A549 (cell line): ENCODE results near the gene ANO7.

Experiments used
- CEBPB ChIP-seq, 2 experiments: fragments of >200 bp in 1 of 2; sonication (Bioruptor Twin) in 1 of 2; formaldehyde crosslinking in 1 of 2; IDR thresholded peaks; 2 replicates each; pipeline ENCODE4 v1.6.1; 2012 to 2016
- POLR2A ChIP-seq: IDR thresholded peaks from 2 replicates; pipeline ENCODE4 v1.6.1; 2012; ENCODE audit warnings: mild to moderate bottlenecking, low read length
- SMC3 ChIP-seq: fragments of >200 bp; sonication (Bioruptor Twin); formaldehyde crosslinking; IDR thresholded peaks from 3 replicates; pipeline ENCODE4 v1.6.1; 2018; ENCODE audit warnings: inconsistent platforms
- TP53 ChIP-seq: fragments of 250-450 bp; sonication (Bioruptor Pico); IDR thresholded peaks from 2 replicates; pipeline ENCODE4 v1.5.0; 2021; ENCODE audit warnings: mild to moderate bottlenecking, moderate library complexity
- TF ChIP-seq, protein P1 (sequence below): fragments of >200 bp; sonication (Bioruptor Twin); formaldehyde crosslinking; IDR thresholded peaks from 3 replicates; pipeline ENCODE4 v1.5.1; 2016
- TF ChIP-seq, protein P2 (sequence below): IDR thresholded peaks from 2 replicates; pipeline ENCODE4 v1.6.1; 2012; ENCODE audit warnings: low read depth, borderline replicate concordance

DNA sequence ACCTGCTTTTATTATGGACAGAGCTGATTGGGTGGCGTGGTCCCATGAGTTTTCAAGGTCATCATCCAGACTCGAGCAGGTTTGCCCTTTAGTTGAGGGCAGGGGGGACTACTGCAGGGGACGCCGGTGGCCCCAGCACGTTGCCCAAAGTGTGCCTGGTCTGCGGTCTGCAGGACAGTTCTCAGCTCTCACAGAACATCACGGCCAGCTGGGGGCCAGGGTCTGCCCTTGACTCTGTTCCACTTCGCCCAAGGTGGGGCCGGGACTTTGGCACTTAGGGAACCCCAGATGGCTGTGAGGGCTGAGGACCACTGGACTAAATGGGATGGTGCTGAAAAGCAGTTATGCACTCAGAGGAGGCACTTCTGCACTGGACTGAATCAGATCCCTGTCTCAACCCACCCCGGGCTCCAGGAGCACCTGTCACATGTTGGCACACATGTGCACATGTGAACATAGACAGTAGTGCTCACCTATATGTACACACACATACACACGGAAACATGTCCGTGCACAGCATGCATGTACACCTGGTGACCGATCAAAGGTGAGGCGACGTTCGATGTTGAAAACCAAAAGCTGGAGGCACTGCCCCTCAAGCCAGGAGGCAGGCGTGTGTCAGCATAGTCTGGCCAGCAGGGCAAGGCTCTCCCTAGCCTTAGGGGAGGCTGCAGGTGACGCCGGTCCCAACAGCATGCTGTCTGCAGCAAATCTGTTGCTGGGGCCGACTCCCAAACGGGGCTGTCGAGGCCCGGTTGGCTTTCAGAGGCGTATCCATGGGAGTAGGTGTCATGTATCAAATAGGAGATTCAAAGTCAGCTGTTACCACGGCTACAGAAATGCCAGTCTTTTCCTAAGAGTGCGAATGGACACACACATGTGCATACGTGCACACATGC lies 10.2 kb downstream of the ANO7 start:
- TF ChIP-seq SMC3 (no peak), TP53 (no peak), POLR2A (no peak), CEBPB (IDR thresholded peaks at IDR 0.05) (no peak)
- TF ChIP-seq, protein P1, sequence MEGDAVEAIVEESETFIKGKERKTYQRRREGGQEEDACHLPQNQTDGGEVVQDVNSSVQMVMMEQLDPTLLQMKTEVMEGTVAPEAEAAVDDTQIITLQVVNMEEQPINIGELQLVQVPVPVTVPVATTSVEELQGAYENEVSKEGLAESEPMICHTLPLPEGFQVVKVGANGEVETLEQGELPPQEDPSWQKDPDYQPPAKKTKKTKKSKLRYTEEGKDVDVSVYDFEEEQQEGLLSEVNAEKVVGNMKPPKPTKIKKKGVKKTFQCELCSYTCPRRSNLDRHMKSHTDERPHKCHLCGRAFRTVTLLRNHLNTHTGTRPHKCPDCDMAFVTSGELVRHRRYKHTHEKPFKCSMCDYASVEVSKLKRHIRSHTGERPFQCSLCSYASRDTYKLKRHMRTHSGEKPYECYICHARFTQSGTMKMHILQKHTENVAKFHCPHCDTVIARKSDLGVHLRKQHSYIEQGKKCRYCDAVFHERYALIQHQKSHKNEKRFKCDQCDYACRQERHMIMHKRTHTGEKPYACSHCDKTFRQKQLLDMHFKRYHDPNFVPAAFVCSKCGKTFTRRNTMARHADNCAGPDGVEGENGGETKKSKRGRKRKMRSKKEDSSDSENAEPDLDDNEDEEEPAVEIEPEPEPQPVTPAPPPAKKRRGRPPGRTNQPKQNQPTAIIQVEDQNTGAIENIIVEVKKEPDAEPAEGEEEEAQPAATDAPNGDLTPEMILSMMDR = no peak
- TF ChIP-seq, protein P2, sequence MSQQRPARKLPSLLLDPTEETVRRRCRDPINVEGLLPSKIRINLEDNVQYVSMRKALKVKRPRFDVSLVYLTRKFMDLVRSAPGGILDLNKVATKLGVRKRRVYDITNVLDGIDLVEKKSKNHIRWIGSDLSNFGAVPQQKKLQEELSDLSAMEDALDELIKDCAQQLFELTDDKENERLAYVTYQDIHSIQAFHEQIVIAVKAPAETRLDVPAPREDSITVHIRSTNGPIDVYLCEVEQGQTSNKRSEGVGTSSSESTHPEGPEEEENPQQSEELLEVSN = no peak
